Mesangial cell (primary cell): Measurements from ENCODE around the gene ZNF565. TPM values are rescaled to one million over a fixed set of nuclear protein-coding genes. Genes with fewer than 3 reads are reported as not detected.

Experiments
- total RNA-seq: library from RNA; depleted of rRNA; stranded (reverse); fragments of >200 nt; gene quantifications from 2 replicates; pipeline ENCODE4 v1.2.3, GENCODE V29; 2015

ZNF565 gene
- total RNA-seq: 0.81 and 3.2 TPM in 2 replicates

GRCh38 chr19:36214386-36215275, at the start of gene ZNF565, which contains the start of gene ZNF146:
Gene ZNF565 (minus strand): TSS chr19:36214665. CDS start chr19:36201985, 12,680 bp downstream.
Gene ZNF146 (plus strand): TSS chr19:36215106. CDS start chr19:36236441, 21,335 bp downstream.

GRCh38 chr19:36152352-36153091, 61.9 kb downstream of the ZNF565 start, which contains the start of gene COX7A1:
Gene COX7A1 (minus strand): TSS chr19:36152447. CDS start chr19:36152407, 40 bp downstream.

GRCh38 chr19:36139473-36140303, 74.8 kb downstream of the ZNF565 start, which contains the start of gene CAPNS1:
Gene CAPNS1 (plus strand): TSS chr19:36140066. CDS start chr19:36141012, 946 bp downstream.

Other genes with a start within 250 kb of the ZNF565 start
- gene SDHAF1, start 219.5 kb downstream of the ZNF565 start, total RNA-seq: 24.4 and 26.4 TPM in 2 replicates
- 0.81 and 3.4 TPM in 2 replicates for gene SYNE4, start 205.9 kb downstream of the ZNF565 start, total RNA-seq
- 22.9 and 33.4 TPM in 2 replicates for gene ALKBH6, start 200.5 kb downstream of the ZNF565 start, total RNA-seq
- gene CLIP3, start 181.8 kb downstream of the ZNF565 start, total RNA-seq: 2.6 and 31.9 TPM in 2 replicates
- 4.4 and 15.3 TPM in 2 replicates for gene THAP8, start 160.4 kb downstream of the ZNF565 start, total RNA-seq
- 1.8 and 22.5 TPM in 2 replicates for gene WDR62, start 159.8 kb downstream of the ZNF565 start, total RNA-seq
- not detected in 2 replicates for gene OVOL3, start 103.5 kb downstream of the ZNF565 start, total RNA-seq
- 106 and 123 TPM in 2 replicates for gene POLR2I, start 99.8 kb downstream of the ZNF565 start, total RNA-seq
- 291 and 344 TPM in 2 replicates for gene TBCB, start 99.2 kb downstream of the ZNF565 start, total RNA-seq
- gene CAPNS1, start 74.6 kb downstream of the ZNF565 start, total RNA-seq: 323 and 352 TPM in 2 replicates
- 0.76 and 1.6 TPM in 2 replicates for gene COX7A1, start 62.2 kb downstream of the ZNF565 start, total RNA-seq
- 46.8 and 52.6 TPM in 2 replicates for gene ZNF146, start 441 bp upstream of the ZNF565 start, total RNA-seq
- gene ZFP14, start 164.5 kb upstream of the ZNF565 start, total RNA-seq: 0.33 and 1.9 TPM in 2 replicates
- gene ZFP82, start 204.0 kb upstream of the ZNF565 start, total RNA-seq: 2.8 and 2.9 TPM in 2 replicates